AG04449 (cell line): ENCODE results near the gene MDC1.
A peak's percentile ranks its signal among the peaks of the same experiment; 100 is the strongest.

Source experiments
- CTCF ChIA-PET: fragments of 350-600 bp; formaldehyde crosslinking; extraction: SDS; loops from one replicate; lab custom pipeline; 2021; ENCODE audit warnings: antibody characterized with exemption; lab: Yijun Ruan, JAX
- POLR2A ChIA-PET: fragments of 400-600, 350-600 bp; formaldehyde crosslinking; extraction: SDS; loops from one replicate; lab custom pipeline; 2020; ENCODE audit warnings: antibody characterized with exemption, inconsistent platforms; lab: Yijun Ruan, JAX
- DNase-seq: peaks from one replicate; pipeline ENCODE4 v3.0.0-alpha.2; 2010; ENCODE audit warnings: low read depth, low spot score
- H3K4me3 ChIP-seq: 2 replicates; pipeline ENCODE4 v1.5.1; 2011; ENCODE audit warnings: low read depth, mild to moderate bottlenecking, control low read depth, low read length
- TF ChIP-seq, protein P1 (sequence below): IDR thresholded peaks from one replicate; pipeline ENCODE4 v1.5.1; 2011; ENCODE audit warnings: mild to moderate bottlenecking, moderate library complexity, low read length, control low read depth, inconsistent platforms; ENCODE audit not compliant: insufficient read depth; ENCODE audit errors: missing control alignments

Gene MDC1

GRCh38 chr6:30684386-30685156 is 32.5 kb downstream of the MDC1 start:
- TF ChIP-seq, protein P1, sequence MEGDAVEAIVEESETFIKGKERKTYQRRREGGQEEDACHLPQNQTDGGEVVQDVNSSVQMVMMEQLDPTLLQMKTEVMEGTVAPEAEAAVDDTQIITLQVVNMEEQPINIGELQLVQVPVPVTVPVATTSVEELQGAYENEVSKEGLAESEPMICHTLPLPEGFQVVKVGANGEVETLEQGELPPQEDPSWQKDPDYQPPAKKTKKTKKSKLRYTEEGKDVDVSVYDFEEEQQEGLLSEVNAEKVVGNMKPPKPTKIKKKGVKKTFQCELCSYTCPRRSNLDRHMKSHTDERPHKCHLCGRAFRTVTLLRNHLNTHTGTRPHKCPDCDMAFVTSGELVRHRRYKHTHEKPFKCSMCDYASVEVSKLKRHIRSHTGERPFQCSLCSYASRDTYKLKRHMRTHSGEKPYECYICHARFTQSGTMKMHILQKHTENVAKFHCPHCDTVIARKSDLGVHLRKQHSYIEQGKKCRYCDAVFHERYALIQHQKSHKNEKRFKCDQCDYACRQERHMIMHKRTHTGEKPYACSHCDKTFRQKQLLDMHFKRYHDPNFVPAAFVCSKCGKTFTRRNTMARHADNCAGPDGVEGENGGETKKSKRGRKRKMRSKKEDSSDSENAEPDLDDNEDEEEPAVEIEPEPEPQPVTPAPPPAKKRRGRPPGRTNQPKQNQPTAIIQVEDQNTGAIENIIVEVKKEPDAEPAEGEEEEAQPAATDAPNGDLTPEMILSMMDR: no peak
- peak overlapping the region; percentile 89 for H3K4me3 ChIP-seq
- ChIA-PET POLR2A (interaction anchor here (1.0 to 2.5 kb wide), 4 partner anchors 12 to 37 kb away, joined by 3 to 15 read pairs (median 4); partner anchors contain the start of genes DHX16 and MDC1), CTCF (interaction anchor here (1.0 to 17.5 kb wide), 7 partner anchors 8 to 401 kb away, joined by 3 to 504 read pairs (median 4); partner anchors contain the start of genes DHX16, MDC1 and TUBB)
- DNase-seq: no peak

- ChIA-PET POLR2A (interaction anchor here (1.0 to 2.5 kb wide), 4 partner anchors 11 to 38 kb away, joined by 3 to 15 read pairs (median 4); partner anchors contain the start of genes DHX16 and MDC1), CTCF (interaction anchor here (1.4 to 17.5 kb wide), 3 partner anchors 7 to 231 kb away, joined by 3 to 504 read pairs (median 4); partner anchors contain the start of genes MDC1 and TUBB)
- peak overlapping the region; percentile 89 for H3K4me3 ChIP-seq
- TF ChIP-seq, protein P1: no peak
- DNase-seq: no peak
Observed at GRCh38 chr6:30683980-30684338, 33.1 kb downstream of the MDC1 start.

- POLR2A ChIA-PET: interaction anchor here (1.0 to 2.6 kb wide), 6 partner anchors 11 to 59 kb away, joined by 3 to 12 read pairs (median 4); partner anchors contain the start of genes DHX16, FLOT1 and MDC1
- peak overlapping the region; percentile 89 for H3K4me3 ChIP-seq
- CTCF ChIA-PET: interaction anchor here (1.6 to 17.5 kb wide), 3 partner anchors 11 to 43 kb away, joined by 4 to 504 read pairs (median 22); partner anchors contain the start of genes DHX16, MDC1 and TUBB
- TF ChIP-seq, protein P1: no peak
- no peak for DNase-seq
Observed at GRCh38 chr6:30683183-30683979, 33.7 kb downstream of the MDC1 start.

- ChIA-PET POLR2A (interaction anchor here (0.9 to 2.6 kb wide), 8 partner anchors 10 to 125 kb away, joined by 3 to 12 read pairs (median 5); partner anchors contain the start of genes DHX16, FLOT1 and MDC1), CTCF (interaction anchor here (0.8 to 17.5 kb wide), 7 partner anchors 10 to 197 kb away, joined by 3 to 504 read pairs (median 5); partner anchors contain the start of genes DHX16, MDC1 and TUBB)
- H3K4me3 ChIP-seq: peak overlapping the region; percentile 89
- TF ChIP-seq, protein P1: no peak
- DNase-seq: peak; percentile 62
Observed at GRCh38 chr6:30682143-30683117, 34.7 kb downstream of the MDC1 start.

- ChIA-PET POLR2A (interaction anchor here (0.5 to 2.6 kb wide), 8 partner anchors 10 to 147 kb away, joined by 3 to 12 read pairs (median 4); partner anchors contain the start of genes DHX16 and MDC1), CTCF (interaction anchor here (0.8 to 17.5 kb wide), 9 partner anchors 10 to 198 kb away, joined by 3 to 504 read pairs (median 5); partner anchors contain the start of genes DHX16, MDC1 and TUBB)
- peak overlapping the region; percentile 89 for H3K4me3 ChIP-seq
- TF ChIP-seq, protein P1: no peak
- DNase-seq: no peak
Observed at GRCh38 chr6:30681766-30682142, 35.3 kb downstream of the MDC1 start.
